ENCODE measurements around the gene RAD51B.
"Not testable (repeated sequence)": the region's sequence is repeated elsewhere in the genome, so short reads cannot be mapped to it uniquely, and the experiment has no call there.

RAD51B gene

GRCh38 chr14:68284333-68284732, 464.8 kb downstream of the RAD51B start:
- DNase-seq, result no peak

GRCh38 chr14:68284834-68285233, 465.3 kb downstream of the RAD51B start:
- DNase-seq, result no peak

GRCh38 chr14:68285421-68286179, 466.0 kb downstream of the RAD51B start:
- DNase-seq, result no peak

GRCh38 chr14:68286667-68287066, 467.1 kb downstream of the RAD51B start:
- DNase-seq, result no peak

- DNase-seq, result not testable (repeated sequence)
Measured at GRCh38 chr14:68289452-68289851, 469.9 kb downstream of the RAD51B start.

GRCh38 chr14:68291820-68292219, 472.2 kb downstream of the RAD51B start:
- no peak for DNase-seq

GRCh38 chr14:68292441-68293215, 473.0 kb downstream of the RAD51B start:
- DNase-seq, result no peak

- no peak for DNase-seq
Measured at GRCh38 chr14:68293404-68293803, 473.8 kb downstream of the RAD51B start.

- DNase-seq, result no peak
Measured at GRCh38 chr14:68295316-68295816, 475.8 kb downstream of the RAD51B start.

GRCh38 chr14:68297039-68297438, 477.5 kb downstream of the RAD51B start:
- DNase-seq, result no peak

- DNase-seq, result no peak
Measured at GRCh38 chr14:68297876-68298468, 478.4 kb downstream of the RAD51B start.

- DNase-seq, result no peak
Measured at GRCh38 chr14:68300608-68301007, 481.0 kb downstream of the RAD51B start.

GRCh38 chr14:68301219-68301618, 481.6 kb downstream of the RAD51B start:
- DNase-seq, result no peak

- DNase-seq, result not testable (repeated sequence)
Measured at GRCh38 chr14:68302938-68303337, 483.4 kb downstream of the RAD51B start.

- no peak for DNase-seq
Measured at GRCh38 chr14:68305738-68306137, 486.2 kb downstream of the RAD51B start.

GRCh38 chr14:68306265-68306933, 486.8 kb downstream of the RAD51B start:
- no peak for DNase-seq

GRCh38 chr14:68306934-68307789, 487.6 kb downstream of the RAD51B start:
- no peak for DNase-seq

GRCh38 chr14:68307790-68308168, 488.2 kb downstream of the RAD51B start:
- DNase-seq, result no peak

GRCh38 chr14:68308726-68309520, 489.3 kb downstream of the RAD51B start:
- no peak for DNase-seq

GRCh38 chr14:68309616-68310015, 490.0 kb downstream of the RAD51B start:
- no peak for DNase-seq

- no peak for DNase-seq
Measured at GRCh38 chr14:68312300-68312699, 492.7 kb downstream of the RAD51B start.
